AG04450 (cell line): ENCODE measurements around the gene CSRNP2. TPM values are rescaled to one million over a fixed set of nuclear protein-coding genes. Genes with fewer than 3 reads are reported as not detected.
"Not testable (repeated sequence)": the region's sequence is repeated elsewhere in the genome, so short reads cannot be mapped to it uniquely, and the experiment has no call there.

Experiments used
- CTCF ChIA-PET: fragments of 300-600, 350-600 bp; formaldehyde crosslinking; extraction: SDS; loops from one replicate; lab custom pipeline; 2022; ENCODE audit warnings: antibody characterized with exemption, inconsistent platforms; lab: Charles Lee
- POLR2A ChIA-PET: fragments of 350-600 bp; formaldehyde crosslinking; extraction: SDS; loops from one replicate; lab custom pipeline; 2021; ENCODE audit warnings: antibody characterized with exemption, inconsistent platforms; lab: Yijun Ruan, JAX
- DNase-seq: peaks from one replicate; pipeline ENCODE4 v3.0.0-alpha.2; 2011; ENCODE audit warnings: low read depth, low spot score
- H3K27ac ChIP-seq: one replicate; pipeline ENCODE4 v1.5.1; 2012; ENCODE audit warnings: low read depth, low read length, control low read depth
- H3K27me3 ChIP-seq: one replicate; pipeline ENCODE4 v1.6.0; 2012; ENCODE audit warnings: low read length; ENCODE audit not compliant: control insufficient read depth, insufficient read depth
- H3K4me3 ChIP-seq: 2 replicates; pipeline ENCODE4 v1.5.1; 2011; ENCODE audit warnings: mild to moderate bottlenecking, low read depth, low read length, control low read depth
- H3K9me3 ChIP-seq: 2 replicates; pipeline ENCODE4 v1.5.1; 2012; ENCODE audit warnings: low read length; ENCODE audit not compliant: control insufficient read depth, insufficient read depth
- CTCF ChIP-seq: IDR thresholded peaks from 2 replicates; pipeline ENCODE4 v1.5.1; 2011; ENCODE audit warnings: low read depth, low read length, control low read depth, inconsistent platforms
- polyA plus RNA-seq: library from polyadenylated mRNA; depleted of rRNA; stranded (reverse); fragments of >200 nt; gene quantifications from 2 replicates; pipeline ENCODE4 v1.2.3, GENCODE V29; 2011

CSRNP2 gene
- polyA plus RNA-seq, 1 experiment, result 29.9 TPM

- H3K4me3 ChIP-seq, result no peak overlapping the region
- H3K9me3 ChIP-seq, result no peaks in the 10 kb centered on the region; the same call in 1 of the 2 replicates
- no peak for TF ChIP-seq CTCF
- DNase-seq, result no peak
- no peak overlapping the region for H3K27ac ChIP-seq
- CTCF ChIA-PET, result interaction anchor here (0.5 to 1.3 kb wide), 3 partner anchors 9 to 335 kb away, joined by 3 to 5 read pairs (median 3); no protein-coding TSS in a partner anchor
- POLR2A ChIA-PET, result interaction anchor here (1.2 kb wide), 1 partner anchor 62 kb away, joined by 3 read pairs; the partner anchor contains the start of gene CSRNP2
- no peaks in the 10 kb centered on the region for H3K27me3 ChIP-seq
These were observed 61.7 kb downstream of the CSRNP2 start for GRCh38 chr12:51021694-51022093.

DNA sequence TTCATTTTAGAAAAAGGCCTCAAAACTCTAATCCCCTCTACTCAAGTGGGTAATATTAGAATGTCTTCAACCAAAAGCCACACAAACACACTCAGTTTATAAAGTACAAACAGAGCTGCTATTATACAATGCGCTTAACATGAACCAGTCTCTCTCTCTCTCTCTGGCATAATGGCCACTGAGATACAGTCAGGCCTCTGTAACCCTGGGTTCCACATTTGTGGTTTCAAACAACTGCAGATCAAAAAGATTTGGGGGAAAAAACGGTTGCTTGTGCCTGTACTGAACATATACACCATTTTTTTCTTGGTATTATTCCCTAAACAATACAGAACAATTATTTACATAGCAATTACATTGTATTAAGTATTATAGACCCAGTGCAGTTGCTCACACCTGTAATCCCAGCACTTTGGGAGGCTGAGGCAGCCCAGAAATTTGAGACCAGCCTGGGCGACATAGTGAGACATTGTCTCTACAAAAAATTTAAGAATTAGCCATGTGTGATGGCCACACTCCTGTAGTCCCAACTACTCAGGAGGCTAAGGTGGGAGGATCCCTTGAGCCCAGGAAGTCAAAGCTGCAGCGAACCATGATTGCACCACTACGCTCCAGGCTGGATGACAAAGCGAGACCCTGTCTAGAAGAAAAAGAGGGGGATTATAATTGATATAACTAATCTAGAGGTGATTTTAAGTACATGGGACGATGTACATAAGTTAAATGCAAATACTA is 62.8 kb downstream of the CSRNP2 start:
- POLR2A ChIA-PET, result interaction anchor here (1.2 kb wide), 1 partner anchor 63 kb away, joined by 3 read pairs; the partner anchor contains the start of gene CSRNP2
- H3K27ac ChIP-seq, result no peak overlapping the region
- no peaks in the 10 kb centered on the region for H3K27me3 ChIP-seq

DNA sequence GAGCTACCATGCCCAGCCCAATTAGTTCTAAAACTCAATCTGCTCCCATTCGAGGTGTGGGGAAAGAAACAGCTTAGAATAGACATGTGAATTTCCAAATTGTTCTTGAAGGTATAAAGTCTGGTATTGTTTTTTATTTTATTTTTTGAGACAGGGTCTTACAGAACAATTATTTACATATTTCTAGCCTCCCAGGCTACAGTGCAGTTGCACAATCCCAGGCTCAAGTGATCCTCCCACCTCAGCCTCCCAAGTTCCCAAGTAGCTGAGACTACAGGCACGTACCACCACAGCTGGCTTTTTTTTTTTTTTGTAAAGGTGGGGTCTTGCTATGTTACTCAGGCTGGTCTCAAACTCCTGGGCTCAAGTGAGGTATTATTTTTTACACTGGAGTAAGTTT is 63.5 kb downstream of the CSRNP2 start:
- TF ChIP-seq CTCF, result no peak
- Histone ChIP-seq H3K4me3 (no peak overlapping the region), H3K9me3 (no peaks in the 10 kb centered on the region), H3K27me3 (no peaks in the 10 kb centered on the region), H3K27ac (no peak overlapping the region)
- CTCF ChIA-PET, result interaction anchor here (0.8 kb wide), 2 partner anchors 27 to 321 kb away, joined by 3 read pairs; no protein-coding TSS in a partner anchor
- POLR2A ChIA-PET, result no interaction called here
- DNase-seq, result no peak

More for the DNA sequence above, 62.8 kb downstream of the CSRNP2 start:
- Histone ChIP-seq H3K4me3 (no peak overlapping the region), H3K9me3 (no peaks in the 10 kb centered on the region; the same call in 1 of the 2 replicates)
- TF ChIP-seq CTCF, result no peak
- CTCF ChIA-PET, result interaction anchor here (0.8 kb wide), 1 partner anchor 320 kb away, joined by 3 read pairs; no protein-coding TSS in a partner anchor
- no peak for DNase-seq

DNA sequence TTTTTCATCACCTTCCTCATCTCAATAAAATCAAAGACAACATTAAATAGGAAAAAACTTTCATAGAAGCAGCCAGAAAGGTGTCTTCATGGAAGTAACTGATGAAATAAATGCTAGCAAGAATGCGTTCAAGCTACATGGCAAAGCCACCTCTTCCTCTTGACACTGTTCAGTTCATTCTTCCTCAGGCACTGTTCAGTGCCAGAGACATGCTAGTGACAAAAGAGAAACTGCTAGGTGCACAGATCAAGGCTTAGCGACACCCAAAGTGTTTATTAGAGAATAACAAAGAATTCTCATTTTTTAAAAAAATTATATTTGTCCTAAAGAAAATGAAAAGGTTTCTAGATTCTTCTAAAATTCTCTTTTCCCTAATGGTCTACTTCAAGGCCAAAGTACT is 64.4 kb downstream of the CSRNP2 start:
- CTCF ChIA-PET, result no interaction called here
- POLR2A ChIA-PET, result no interaction called here
- H3K9me3 ChIP-seq, result no peaks in the 10 kb centered on the region
- TF ChIP-seq CTCF, result no peak
- DNase-seq, result no peak
- no peaks in the 10 kb centered on the region for H3K27me3 ChIP-seq
- no peak overlapping the region for H3K4me3 ChIP-seq
- H3K27ac ChIP-seq, result no peak overlapping the region

- Histone ChIP-seq H3K27me3 (no peaks in the 10 kb centered on the region), H3K4me3 (no peak overlapping the region), H3K27ac (no peak overlapping the region), H3K9me3 (no peaks in the 10 kb centered on the region)
- CTCF ChIA-PET, result interaction anchor here (0.7 kb wide), 1 partner anchor 1490 kb away, joined by 3 read pairs; no protein-coding TSS in a partner anchor
- no peak for DNase-seq
- TF ChIP-seq CTCF, result no peak
- POLR2A ChIA-PET, result no interaction called here
These were observed 65.9 kb downstream of the CSRNP2 start for GRCh38 chr12:51017452-51017851.

DNA sequence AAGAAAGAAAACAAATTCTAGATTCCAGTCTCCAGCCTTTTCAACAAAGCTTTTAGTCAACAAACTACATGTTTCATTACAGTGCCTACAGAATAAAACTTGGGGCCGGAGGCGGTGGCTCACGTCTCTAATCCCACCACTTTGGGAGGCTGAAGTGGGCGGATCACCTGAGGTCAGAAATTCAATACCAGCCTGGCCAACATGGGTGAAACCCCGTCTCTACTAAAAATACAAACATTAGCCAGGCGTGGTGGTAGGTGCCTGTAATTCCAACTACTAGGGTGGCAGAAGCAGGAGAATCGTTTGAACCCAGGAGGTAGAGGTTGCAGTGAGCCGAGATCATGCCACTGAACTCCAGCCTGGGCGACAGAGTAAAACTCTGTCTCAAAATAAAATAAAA is 68.9 kb downstream of the CSRNP2 start:
- CTCF ChIA-PET, H3K4me3 ChIP-seq, H3K27ac ChIP-seq, POLR2A ChIA-PET, H3K9me3 ChIP-seq, H3K27me3 ChIP-seq, DNase-seq: not testable (repeated sequence)
